Subcutaneous adipose tissue (tissue), 4 donors: Measurements from ENCODE around the gene SEZ6. TPM values are rescaled to one million over a fixed set of nuclear protein-coding genes. Genes with fewer than 3 reads are reported as not detected.

Experiments
- total RNA-seq, 4 donors: library from RNA; depleted of rRNA; stranded (reverse); fragments of >200 nt; gene quantifications; one replicate each; pipeline ENCODE4 v1.1.0, GENCODE V29; 2016
- TF ChIP-seq, protein P1 (sequence below): fragments of 450-650 bp; IDR thresholded peaks from one replicate; pipeline ENCODE4 v1.5.1; 2016; ENCODE audit warnings: low read depth, mild to moderate bottlenecking, control low read depth, antibody characterized with exemption, moderate library complexity

SEZ6 gene
- total RNA-seq, 4 donors from 2014 or later = not detected

DNA sequence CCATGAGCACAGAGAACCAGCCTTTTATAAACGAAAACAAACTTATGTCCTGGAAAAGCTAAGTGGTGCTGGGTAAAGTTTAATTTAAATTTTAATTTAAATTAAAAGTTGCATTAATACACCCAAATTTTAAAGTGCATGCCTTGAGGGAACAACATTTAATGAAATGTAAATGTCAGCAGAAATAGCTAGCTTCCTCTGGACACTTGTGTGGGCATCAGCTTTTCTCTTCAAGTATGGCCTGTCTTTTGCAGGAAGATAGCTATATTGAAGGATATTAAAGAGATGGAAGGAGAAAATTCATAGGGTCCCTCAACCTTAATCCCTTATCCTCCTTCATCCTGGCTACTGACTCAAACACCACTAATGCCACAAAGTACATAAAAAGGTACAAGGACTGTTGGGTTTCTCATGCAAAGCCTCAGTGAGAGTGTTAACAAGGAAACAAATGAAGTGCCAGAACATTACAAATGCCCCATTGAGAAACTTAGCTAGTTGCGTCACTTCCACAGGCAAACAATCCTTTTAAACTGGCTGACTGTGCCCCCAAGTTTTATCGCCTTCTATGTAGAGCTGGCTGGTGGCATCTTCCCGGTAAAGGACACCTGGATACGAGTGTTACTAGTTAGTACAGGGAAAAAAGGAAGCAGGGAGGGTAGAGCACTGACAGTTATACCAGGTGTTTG, 68.6 kb downstream of the SEZ6 start:
- TF ChIP-seq, protein P1, sequence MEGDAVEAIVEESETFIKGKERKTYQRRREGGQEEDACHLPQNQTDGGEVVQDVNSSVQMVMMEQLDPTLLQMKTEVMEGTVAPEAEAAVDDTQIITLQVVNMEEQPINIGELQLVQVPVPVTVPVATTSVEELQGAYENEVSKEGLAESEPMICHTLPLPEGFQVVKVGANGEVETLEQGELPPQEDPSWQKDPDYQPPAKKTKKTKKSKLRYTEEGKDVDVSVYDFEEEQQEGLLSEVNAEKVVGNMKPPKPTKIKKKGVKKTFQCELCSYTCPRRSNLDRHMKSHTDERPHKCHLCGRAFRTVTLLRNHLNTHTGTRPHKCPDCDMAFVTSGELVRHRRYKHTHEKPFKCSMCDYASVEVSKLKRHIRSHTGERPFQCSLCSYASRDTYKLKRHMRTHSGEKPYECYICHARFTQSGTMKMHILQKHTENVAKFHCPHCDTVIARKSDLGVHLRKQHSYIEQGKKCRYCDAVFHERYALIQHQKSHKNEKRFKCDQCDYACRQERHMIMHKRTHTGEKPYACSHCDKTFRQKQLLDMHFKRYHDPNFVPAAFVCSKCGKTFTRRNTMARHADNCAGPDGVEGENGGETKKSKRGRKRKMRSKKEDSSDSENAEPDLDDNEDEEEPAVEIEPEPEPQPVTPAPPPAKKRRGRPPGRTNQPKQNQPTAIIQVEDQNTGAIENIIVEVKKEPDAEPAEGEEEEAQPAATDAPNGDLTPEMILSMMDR = no peak

DNA sequence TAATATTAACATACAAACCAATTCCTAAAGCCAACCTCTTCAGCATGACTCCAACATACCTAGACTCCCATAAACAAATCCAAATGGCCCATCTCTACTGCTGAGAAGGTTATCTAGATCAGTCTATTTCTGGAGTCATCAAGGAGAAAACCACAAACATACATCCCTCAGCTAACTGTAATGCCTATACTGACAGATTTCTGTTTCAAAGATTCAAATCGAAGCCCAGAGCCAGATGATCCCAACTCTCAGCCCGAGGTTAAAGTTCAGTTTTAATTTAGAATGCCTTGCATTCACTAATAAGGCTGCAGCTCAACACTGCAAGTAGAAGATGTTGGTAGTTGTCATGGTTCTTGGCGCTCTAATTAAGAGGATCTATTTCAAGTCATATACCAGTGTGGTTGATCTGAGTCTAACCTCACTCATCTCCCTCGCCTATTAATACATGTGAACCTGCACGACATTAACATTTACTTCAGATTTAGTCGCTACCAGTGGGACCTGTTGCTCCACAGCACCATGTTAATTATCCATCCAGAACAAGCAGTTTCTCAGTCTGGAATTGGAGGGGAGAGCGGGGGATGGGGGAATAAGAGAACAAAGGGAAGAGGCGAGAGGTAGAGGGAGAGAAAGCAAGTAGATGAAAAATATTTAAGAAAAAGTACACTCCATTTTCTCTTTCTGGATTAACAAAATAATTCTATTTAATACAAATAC, 69.9 kb downstream of the SEZ6 start:
- TF ChIP-seq, protein P1 = no peak

DNA sequence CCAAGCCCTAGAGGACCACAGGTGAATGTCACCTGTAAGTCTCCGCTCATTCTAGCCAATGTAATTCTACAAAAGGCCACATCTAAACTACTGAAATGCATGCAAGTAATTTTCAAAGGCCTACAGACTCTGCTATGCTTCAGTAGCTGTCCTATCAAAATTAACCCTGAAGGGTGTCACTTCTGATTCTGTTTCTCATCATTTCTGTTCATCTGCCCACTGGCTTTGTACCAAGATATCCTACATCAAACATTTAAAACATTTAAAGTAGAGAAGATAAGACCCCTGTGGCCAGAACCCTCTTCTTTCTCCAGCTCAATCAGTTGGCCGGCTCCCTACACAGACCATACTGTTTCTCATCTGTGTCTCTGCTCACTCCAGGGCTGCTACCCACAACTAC, 76.0 kb downstream of the SEZ6 start:
- TF ChIP-seq, protein P1 = no peak

DNA sequence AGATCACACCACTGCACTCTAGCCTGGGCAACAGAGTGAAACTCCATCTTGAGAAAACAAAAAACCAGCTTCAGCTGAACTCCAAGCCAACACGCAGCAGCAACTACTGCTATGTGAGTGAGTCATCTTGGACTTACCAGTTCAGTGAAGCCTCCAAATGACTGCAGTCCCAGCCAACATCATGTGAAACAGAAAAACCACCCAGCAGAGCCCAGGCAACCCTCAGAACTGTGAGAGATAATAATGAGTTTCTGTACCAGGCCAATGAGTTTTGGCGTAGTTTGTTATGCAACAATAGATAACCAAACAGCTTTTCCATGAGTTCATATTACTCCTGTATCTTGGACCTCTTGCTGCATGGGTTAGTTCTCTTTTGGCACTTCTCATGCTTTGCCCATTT, 77.8 kb downstream of the SEZ6 start:
- TF ChIP-seq, protein P1 = no peak

DNA sequence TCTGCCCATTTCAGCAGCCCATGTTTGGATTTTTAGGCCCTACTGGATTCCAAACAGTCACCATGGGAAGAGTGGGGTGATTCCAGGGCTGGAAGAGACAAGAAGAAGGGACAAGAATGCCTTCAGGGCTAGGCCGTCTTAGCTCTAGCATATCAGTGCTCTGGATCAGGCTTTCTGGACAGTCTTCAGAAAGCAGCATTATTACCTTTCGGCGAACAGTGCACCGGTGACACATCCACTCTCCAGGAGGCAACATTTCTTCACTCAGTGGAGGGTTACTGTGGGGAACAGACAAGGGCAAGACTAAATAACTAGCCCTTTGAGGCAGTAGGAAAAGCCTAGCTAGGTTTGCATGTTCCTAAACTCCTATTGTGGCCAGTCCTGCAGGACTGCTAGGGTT, 79.0 kb downstream of the SEZ6 start:
- TF ChIP-seq, protein P1 = no peak

DNA sequence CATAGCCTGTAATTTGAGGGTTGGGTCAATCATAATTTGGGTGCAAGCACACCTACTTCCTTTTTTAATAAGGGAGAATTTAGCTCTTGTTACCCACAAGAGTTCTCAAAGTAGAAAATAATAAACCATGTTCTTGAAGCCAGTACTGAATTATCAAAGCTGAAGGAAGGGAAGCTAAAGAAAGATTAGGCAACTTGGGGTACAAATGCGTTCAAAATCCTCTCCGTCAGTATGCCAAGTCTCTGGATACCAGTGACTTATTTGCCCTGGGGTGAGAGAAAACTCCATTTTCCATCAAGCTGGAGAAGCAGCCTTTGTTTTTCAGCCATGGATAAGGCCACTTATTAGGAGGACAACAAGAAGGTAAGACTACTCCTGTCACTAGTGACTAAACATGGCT, 79.5 kb downstream of the SEZ6 start:
- TF ChIP-seq, protein P1 = no peak

DNA sequence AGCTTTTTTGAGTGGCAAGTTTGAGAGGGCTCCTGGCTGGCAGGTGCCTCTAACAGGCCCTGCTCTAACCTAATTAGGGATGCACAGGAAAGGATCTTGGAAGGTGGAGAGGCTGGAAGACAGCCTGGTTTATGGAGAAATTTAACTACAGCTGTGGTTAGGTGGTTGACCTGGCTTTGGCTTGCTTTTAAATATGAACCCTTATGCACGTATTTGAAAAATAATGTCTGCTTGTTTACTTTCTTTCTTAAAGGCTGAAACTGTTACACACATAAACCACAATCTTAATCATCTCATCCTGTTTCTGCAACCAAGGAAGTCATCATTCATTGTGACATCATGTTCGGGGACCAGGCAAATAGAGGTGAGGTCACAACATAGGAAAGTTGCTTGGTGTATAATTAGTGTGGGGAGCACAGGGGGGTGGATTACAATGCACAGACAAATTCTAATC, 79.9 kb downstream of the SEZ6 start:
- TF ChIP-seq, protein P1 = no peak
